CD4-positive, alpha-beta T cell (primary cell): ENCODE results near the gene CD82. TPM values are rescaled to one million over a fixed set of nuclear protein-coding genes. Genes with fewer than 3 reads are reported as not detected.
A peak's percentile ranks its signal among the peaks of the same experiment; 100 is the strongest.

ENCODE experiments used
- ATAC-seq: fragments of 200-7000 bp; cut with Tn5 transposase; one replicate; pipeline ENCODE4 v1.10.0; 2022; ENCODE audit warnings: mild to moderate bottlenecking; ENCODE audit not compliant: poor library complexity
- CTCF ChIA-PET: fragments of 350-600 bp; sonication (Branson Sonifier 250); formaldehyde crosslinking; loops from one replicate; lab custom pipeline; 2021; ENCODE audit warnings: antibody characterized with exemption, inconsistent platforms; lab: Charles Lee
- POLR2A ChIA-PET: fragments of 350-600 bp; sonication (Branson Sonifier 250); formaldehyde crosslinking; loops from one replicate; lab custom pipeline; 2021; ENCODE audit warnings: antibody characterized with exemption, inconsistent platforms; lab: Charles Lee
- DNase-seq, 14 experiments: peaks; one replicate each; pipeline ENCODE4 v3.0.0-alpha.2; 2013 to 2020; ENCODE audit warnings: mixed read lengths in 2 of 14
- H3K27ac ChIP-seq, 2 donors: one replicate each; pipeline versions ENCODE4 v1.5.1 to v1.7.0; 2013; ENCODE audit warnings: low read length in 2 of 2, low read depth in 1 of 2, mild to moderate bottlenecking in 1 of 2
- H3K27me3 ChIP-seq, 2 experiments: 1 replicate in 1 of 2; 2 replicates in 1 of 2; pipeline versions ENCODE4 v1.6.1 to v1.7.0; 2013; ENCODE audit warnings: low read length in 2 of 2, control low read depth in 1 of 2, mild to moderate bottlenecking in 1 of 2, moderate library complexity in 1 of 2; ENCODE audit not compliant: insufficient read depth in 2 of 2, control insufficient read depth in 1 of 2
- H3K36me3 ChIP-seq: one replicate; pipeline ENCODE4 v1.6.1; 2013; ENCODE audit warnings: low read length, control low read depth; ENCODE audit not compliant: insufficient read depth
- H3K4me1 ChIP-seq: one replicate; pipeline ENCODE4 v1.6.1; 2013; ENCODE audit warnings: low read length, control low read depth; ENCODE audit not compliant: insufficient read depth
- H3K4me3 ChIP-seq: one replicate; pipeline ENCODE4 v1.5.1; 2013; ENCODE audit warnings: mild to moderate bottlenecking, low read length, moderate library complexity
- H3K9me3 ChIP-seq, 2 experiments: 1 replicate in 1 of 2; 2 replicates in 1 of 2; pipeline versions ENCODE4 v1.6.1 to v1.7.0; 2013; ENCODE audit warnings: low read length in 2 of 2, mild to moderate bottlenecking in 2 of 2, control low read depth in 1 of 2, moderate library complexity in 1 of 2; ENCODE audit not compliant: control insufficient read depth in 1 of 2, insufficient read depth in 1 of 2
- H3K27ac Mint-ChIP-seq: one replicate; pipeline ENCODE4 v1.8.0; 2020; ENCODE audit warnings: mixed read lengths
- H3K27me3 Mint-ChIP-seq: one replicate; pipeline ENCODE4 v1.8.0; 2021; ENCODE audit warnings: mixed read lengths
- H3K36me3 Mint-ChIP-seq: one replicate; pipeline ENCODE4 v1.8.0; 2021; ENCODE audit warnings: low read depth, mixed read lengths
- H3K4me1 Mint-ChIP-seq: one replicate; pipeline ENCODE4 v1.8.0; 2021; ENCODE audit warnings: low read depth, mixed read lengths
- H3K4me3 Mint-ChIP-seq: one replicate; pipeline ENCODE4 v1.8.0; 2020; ENCODE audit warnings: mild to moderate bottlenecking, mixed read lengths
- H3K9me3 Mint-ChIP-seq: one replicate; pipeline ENCODE4 v1.8.0; 2020; ENCODE audit warnings: mixed read lengths
- CTCF ChIP-seq: fragments of 200-600 bp; IDR thresholded peaks from one replicate; pipeline ENCODE4 v1.8.0; 2022; ENCODE audit warnings: antibody characterized with exemption, mild to moderate bottlenecking
- intact Hi-C, 2 experiments: fragments of 100-400 bp; cut with DNase I in 1 of 2; cut with micrococcal nuclease in 1 of 2; formaldehyde crosslinking; loops; one replicate each; pipeline versions ENCODE4 v1.15.1 to v1.9.0; 2023 to 2025; cut with DNase I, micrococcal nuclease
- total RNA-seq, 174 experiments: library from RNA in 2 of 174; stranded (reverse) in 2 of 174; gene quantifications; one replicate each; pipeline ENCODE4 v1.2.3 and lab custom pipeline; 2021 to 2026

The CD82 gene
- total RNA-seq, 2 experiments from 2014 or later: 33.8 to 37.3 TPM

GRCh38 chr11:44570411-44571155, 5.1 kb downstream of the CD82 start:
- no peak for TF ChIP-seq CTCF
- H3K36me3 Mint-ChIP-seq: no peaks in the 10 kb centered on the region
- H3K9me3 ChIP-seq: no peaks in the 10 kb centered on the region
- no peaks in the 10 kb centered on the region for H3K27me3 ChIP-seq
- no peaks in the 10 kb centered on the region for H3K27me3 Mint-ChIP-seq
- peaks cover 4% of the 10 kb centered on the region for H3K36me3 ChIP-seq
- no peak overlapping the region for H3K27ac ChIP-seq
- DNase-seq: peak in 1 of 14 experiments; percentile 43
- CTCF ChIA-PET: interaction anchor here (1.0 to 2.7 kb wide), 3 partner anchors 14 to 46 kb away, joined by 3 to 7 read pairs (median 4); no protein-coding TSS in a partner anchor
- H3K27ac Mint-ChIP-seq: peak overlapping the region; percentile 85
- H3K4me3 Mint-ChIP-seq: peak overlapping the region; percentile 40
- ATAC-seq: no peak
- H3K9me3 Mint-ChIP-seq: no peaks in the 10 kb centered on the region
- peaks cover 99% of the 10 kb centered on the region for H3K4me1 ChIP-seq
- intact Hi-C loops: no loop called here
- POLR2A ChIA-PET: interaction anchor here (0.8 to 7.0 kb wide), 3 partner anchors 12 to 40 kb away, joined by 3 to 54 read pairs (median 39); no protein-coding TSS in a partner anchor
- H3K4me3 ChIP-seq: no peak overlapping the region
- peaks cover 99% of the 10 kb centered on the region for H3K4me1 Mint-ChIP-seq

GRCh38 chr11:44571871-44572270, 6.4 kb downstream of the CD82 start:
- Mint-ChIP-seq H3K9me3 (no peaks in the 10 kb centered on the region), H3K27ac (peak overlapping the region; percentile 67), H3K36me3 (no peaks in the 10 kb centered on the region), H3K4me1 (peaks cover 100% of the 10 kb centered on the region), H3K27me3 (no peaks in the 10 kb centered on the region), H3K4me3 (peak overlapping the region; percentile 17)
- ATAC-seq (no peak), DNase-seq (no peak)
- Histone ChIP-seq H3K27ac (no peak overlapping the region), H3K36me3 (peaks cover 4% of the 10 kb centered on the region), H3K4me3 (no peak overlapping the region), H3K9me3 (no peaks in the 10 kb centered on the region), H3K4me1 (peaks cover 99% of the 10 kb centered on the region), H3K27me3 (no peaks in the 10 kb centered on the region)
- TF ChIP-seq CTCF: no peak
- CTCF ChIA-PET: interaction anchor here (0.8 to 2.7 kb wide), 3 partner anchors 15 to 45 kb away, joined by 3 to 7 read pairs (median 4); no protein-coding TSS in a partner anchor
- POLR2A ChIA-PET: interaction anchor here (1.1 to 7.0 kb wide), 5 partner anchors 12 to 45 kb away, joined by 3 to 54 read pairs (median 4); no protein-coding TSS in a partner anchor
- intact Hi-C loops: no loop called here

- H3K36me3 ChIP-seq: peaks cover 4% of the 10 kb centered on the region
- no peaks in the 10 kb centered on the region for H3K27me3 ChIP-seq
- no peak for ATAC-seq
- no peaks in the 10 kb centered on the region for H3K9me3 ChIP-seq
- no peak for TF ChIP-seq CTCF
- peak overlapping the region; percentile 12 for H3K4me3 Mint-ChIP-seq
- no peak for DNase-seq
- H3K36me3 Mint-ChIP-seq: peaks cover 4% of the 10 kb centered on the region
- H3K4me1 Mint-ChIP-seq: peaks cover 100% of the 10 kb centered on the region
- H3K27ac ChIP-seq: peak overlapping the region in 1 of 2 donors; percentile 64
- ChIA-PET CTCF (interaction anchor here (0.8 to 2.7 kb wide), 2 partner anchors 16 to 45 kb away, joined by 3 to 7 read pairs; no protein-coding TSS in a partner anchor), POLR2A (interaction anchor here (1.2 to 7.0 kb wide), 3 partner anchors 24 to 44 kb away, joined by 4 to 54 read pairs (median 39); no protein-coding TSS in a partner anchor)
- peak overlapping the region; percentile 67 for H3K27ac Mint-ChIP-seq
- intact Hi-C loops: no loop called here
- peaks cover 99% of the 10 kb centered on the region for H3K4me1 ChIP-seq
- no peak overlapping the region for H3K4me3 ChIP-seq
- no peaks in the 10 kb centered on the region for H3K9me3 Mint-ChIP-seq
- no peaks in the 10 kb centered on the region for H3K27me3 Mint-ChIP-seq
These were observed 7.0 kb downstream of the CD82 start for GRCh38 chr11:44572436-44572835.
